ENCODE results near the gene LYPD6. TPM values are rescaled to one million over a fixed set of nuclear protein-coding genes. Genes with fewer than 3 reads are reported as not detected.

Gene LYPD6
- total and polyA plus RNA-seq, 8 donors = 0.91 to 3.1 (median 1.7) TPM

- FAIRE-seq = no peak
- 95% methylated on average over 4 of the region's 4 CpGs for WGBS, 2 donors
- Histone ChIP-seq H3K9me3 (no peaks in the 10 kb centered on the region), H3K27ac (no peak overlapping the region), H3K36me3 (no peaks in the 10 kb centered on the region), H3K4me3 (no peak overlapping the region), H3K27me3 (no peaks in the 10 kb centered on the region), H3K4me1 (no peaks in the 10 kb centered on the region)
- intact Hi-C loops (cut with DNase I) = no loop called here
- ATAC-seq = no peak
- TF ChIP-seq CTCF (IDR thresholded peaks at IDR 0.05) = no peak
- DNase-seq = no peak
These were observed 49.8 kb downstream of the LYPD6 start for GRCh38 chr2:149380205-149380604.

- 72 to 76% methylated on average over 1 of the region's 1 CpG for WGBS, 2 donors
- DNase-seq = no peak
- H3K27ac ChIP-seq = no peak overlapping the region
- FAIRE-seq = no peak
- no peaks in the 10 kb centered on the region for H3K9me3 ChIP-seq
- no peak for TF ChIP-seq CTCF (IDR thresholded peaks at IDR 0.05)
- ATAC-seq = peak in 1 of 4 donors; percentile 46
- H3K36me3 ChIP-seq = no peaks in the 10 kb centered on the region
- no peaks in the 10 kb centered on the region for H3K27me3 ChIP-seq
- intact Hi-C loops (cut with DNase I) = no loop called here
- H3K4me3 ChIP-seq = no peak overlapping the region
- no peaks in the 10 kb centered on the region for H3K4me1 ChIP-seq
These were observed 53.0 kb downstream of the LYPD6 start for GRCh38 chr2:149383340-149383739.

GRCh38 chr2:149385350-149385749, 55.0 kb downstream of the LYPD6 start:
- no peaks in the 10 kb centered on the region for H3K27me3 ChIP-seq
- FAIRE-seq = no peak
- WGBS, 2 donors = 33 to 37% methylated on average over 1 of the region's 1 CpG
- intact Hi-C loops (cut with DNase I) = no loop called here
- no peaks in the 10 kb centered on the region for H3K36me3 ChIP-seq
- TF ChIP-seq CTCF (IDR thresholded peaks at IDR 0.05) = no peak
- no peaks in the 10 kb centered on the region for H3K4me1 ChIP-seq
- H3K4me3 ChIP-seq = no peak overlapping the region
- no peaks in the 10 kb centered on the region for H3K9me3 ChIP-seq
- ATAC-seq = no peak
- H3K27ac ChIP-seq = no peak overlapping the region
- DNase-seq = no peak

GRCh38 chr2:149387411-149387810, 57.0 kb downstream of the LYPD6 start:
- no peak for ATAC-seq
- no peak for FAIRE-seq
- no peaks in the 10 kb centered on the region for H3K27me3 ChIP-seq
- no peaks in the 10 kb centered on the region for H3K9me3 ChIP-seq
- no peak overlapping the region for H3K27ac ChIP-seq
- H3K4me1 ChIP-seq = no peaks in the 10 kb centered on the region
- no peak overlapping the region for H3K4me3 ChIP-seq
- H3K36me3 ChIP-seq = no peaks in the 10 kb centered on the region
- TF ChIP-seq CTCF (IDR thresholded peaks at IDR 0.05) = no peak
- intact Hi-C loops (cut with DNase I) = no loop called here
- DNase-seq = no peak
- WGBS, 2 donors = 80 to 91% methylated on average over 2 of the region's 2 CpGs

GRCh38 chr2:149388120-149388816, 57.9 kb downstream of the LYPD6 start:
- Histone ChIP-seq H3K27me3 (no peaks in the 10 kb centered on the region), H3K4me3 (no peak overlapping the region), H3K9me3 (no peaks in the 10 kb centered on the region), H3K36me3 (no peaks in the 10 kb centered on the region), H3K27ac (no peak overlapping the region), H3K4me1 (no peaks in the 10 kb centered on the region)
- no peak for TF ChIP-seq CTCF (IDR thresholded peaks at IDR 0.05)
- intact Hi-C loops (cut with DNase I) = no loop called here
- WGBS, 2 donors = 62 to 66% methylated on average over 2 of the region's 2 CpGs
- no peak for FAIRE-seq
- DNase-seq = no peak
- no peak for ATAC-seq
